Inferior parietal cortex (tissue), 1 donor: Measurements from ENCODE around the gene LEF1.

Source experiments
- DNase-seq: peaks from one replicate; pipeline ENCODE4 v3.0.0-alpha.2; 2016; ENCODE audit errors: extremely low spot score

Gene LEF1

GRCh38 chr4:107999932-108000539, 168.7 kb downstream of the LEF1 start:
- no peak for DNase-seq

DNA sequence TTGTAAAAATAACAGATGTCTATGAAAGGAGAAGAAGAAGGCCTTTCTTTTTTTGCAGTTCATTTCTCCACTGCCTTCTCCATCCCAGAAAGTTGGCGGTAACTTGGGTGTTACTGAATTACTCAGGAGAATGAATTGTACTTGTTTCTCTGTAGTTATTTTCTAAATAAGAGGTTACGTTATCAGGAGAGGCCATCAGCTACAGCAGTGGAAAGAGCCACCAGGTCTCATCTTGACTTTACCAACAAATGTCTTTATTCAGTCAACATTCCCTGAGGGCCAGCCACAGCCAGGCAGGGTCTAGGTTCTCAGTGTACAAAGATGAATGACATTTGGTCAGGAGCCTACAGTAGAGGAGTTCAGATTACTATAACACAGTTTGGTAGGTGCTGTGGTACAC, 170.9 kb downstream of the LEF1 start:
- no peak for DNase-seq
